ENCODE measurements around the gene DDX41.
A peak's percentile ranks its signal among the peaks of the same experiment; 100 is the strongest.

The DDX41 gene

DNA sequence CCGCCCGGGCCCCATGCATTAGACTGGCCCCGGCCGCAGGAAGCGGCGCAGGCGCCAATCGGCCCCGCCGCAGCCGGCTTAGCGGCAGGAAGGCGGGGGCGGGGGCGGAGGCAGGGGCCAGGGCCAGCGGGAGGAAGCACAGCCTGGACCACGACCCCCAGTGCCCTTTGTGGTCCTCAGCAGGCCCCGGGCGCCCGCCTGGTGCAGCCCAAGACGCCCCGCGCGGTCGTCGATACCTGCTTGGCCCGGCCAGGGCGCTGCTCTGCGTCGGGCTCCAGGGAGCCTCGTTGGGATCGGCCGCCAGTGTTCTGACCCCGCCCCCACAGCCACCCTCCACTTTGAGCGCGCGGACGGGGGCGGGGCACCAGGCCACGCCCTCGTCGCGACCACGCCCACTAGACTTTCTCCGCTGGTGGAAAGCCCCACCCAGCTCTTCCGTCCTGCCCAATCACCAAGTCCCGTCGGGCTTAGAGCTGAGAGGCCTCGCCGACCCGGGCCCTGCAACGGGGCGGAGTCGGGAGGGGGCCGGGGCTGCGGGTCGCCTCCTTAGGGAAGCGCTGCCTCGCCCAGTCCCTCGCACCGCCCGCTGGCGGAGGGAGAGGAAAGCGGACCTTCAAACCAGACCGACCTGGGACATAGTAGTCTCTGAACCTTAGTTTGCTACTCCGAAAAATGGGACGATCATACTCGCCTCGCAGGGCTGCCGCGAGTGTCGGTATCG, 19.3 kb downstream of the DDX41 start, which contains the start of gene PDLIM7:
Gene PDLIM7, minus strand, starts transcription at position 313 of the 721 bp plus-strand sequence. CDS start 1,092 bp downstream, outside the sequence.
- TF ChIP-seq, protein P1, sequence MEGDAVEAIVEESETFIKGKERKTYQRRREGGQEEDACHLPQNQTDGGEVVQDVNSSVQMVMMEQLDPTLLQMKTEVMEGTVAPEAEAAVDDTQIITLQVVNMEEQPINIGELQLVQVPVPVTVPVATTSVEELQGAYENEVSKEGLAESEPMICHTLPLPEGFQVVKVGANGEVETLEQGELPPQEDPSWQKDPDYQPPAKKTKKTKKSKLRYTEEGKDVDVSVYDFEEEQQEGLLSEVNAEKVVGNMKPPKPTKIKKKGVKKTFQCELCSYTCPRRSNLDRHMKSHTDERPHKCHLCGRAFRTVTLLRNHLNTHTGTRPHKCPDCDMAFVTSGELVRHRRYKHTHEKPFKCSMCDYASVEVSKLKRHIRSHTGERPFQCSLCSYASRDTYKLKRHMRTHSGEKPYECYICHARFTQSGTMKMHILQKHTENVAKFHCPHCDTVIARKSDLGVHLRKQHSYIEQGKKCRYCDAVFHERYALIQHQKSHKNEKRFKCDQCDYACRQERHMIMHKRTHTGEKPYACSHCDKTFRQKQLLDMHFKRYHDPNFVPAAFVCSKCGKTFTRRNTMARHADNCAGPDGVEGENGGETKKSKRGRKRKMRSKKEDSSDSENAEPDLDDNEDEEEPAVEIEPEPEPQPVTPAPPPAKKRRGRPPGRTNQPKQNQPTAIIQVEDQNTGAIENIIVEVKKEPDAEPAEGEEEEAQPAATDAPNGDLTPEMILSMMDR (conservative IDR thresholded peaks at IDR 0.05; ENCODE audit: low read length): peak; percentile 11; the same call in 1 of the 2 replicates
- peak; percentile 97 for DNase-seq (ENCODE audit: low read depth)

GRCh38 chr5:177496727-177497291, 20.0 kb downstream of the DDX41 start:
- H3K4me3 ChIP-seq (ENCODE audit: low read length): peak overlapping the region; percentile 91
- peak; percentile 89 for DNase-seq (ENCODE audit: low read depth)
- TF ChIP-seq, protein P1 (conservative IDR thresholded peaks at IDR 0.05; ENCODE audit: low read length): no peak

More for the DNA sequence above, 19.3 kb downstream of the DDX41 start, which contains the start of gene PDLIM7:
- peak within 1 kb of the TSS; percentile 91 for H3K4me3 ChIP-seq (ENCODE audit: low read length)

DNA sequence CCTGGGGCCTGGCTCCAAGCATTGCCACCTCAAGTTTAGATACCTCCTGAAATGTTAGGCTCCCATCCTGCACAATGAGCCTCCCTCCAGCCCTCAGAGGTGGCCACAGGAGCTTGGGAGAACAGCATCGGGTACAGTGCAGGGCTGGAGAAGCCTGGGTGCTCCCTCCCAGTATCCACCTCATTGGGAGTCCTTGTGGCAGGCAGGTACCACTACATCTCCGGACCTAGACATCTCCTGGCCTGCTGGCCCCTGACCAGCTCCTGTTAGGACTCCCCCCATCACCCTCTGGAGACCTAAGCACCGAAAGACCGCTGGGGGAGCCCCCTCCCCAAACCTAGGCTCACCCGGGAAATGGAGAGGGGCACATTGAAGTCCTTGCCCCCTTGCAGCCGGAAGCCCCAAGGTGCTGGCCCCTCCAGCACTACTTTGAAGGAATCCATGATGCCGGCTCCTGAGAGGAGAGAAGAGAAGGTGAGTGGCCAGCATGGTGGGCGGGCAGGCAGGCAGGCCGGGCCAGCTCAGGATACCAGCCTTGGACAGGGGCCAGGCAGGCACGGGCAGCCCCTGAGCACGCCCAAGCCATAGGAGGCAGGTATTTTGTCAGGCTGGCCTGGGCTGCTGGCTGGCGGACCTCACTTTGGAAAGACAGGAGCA, 20.6 kb downstream of the DDX41 start:
- TF ChIP-seq, protein P1 (conservative IDR thresholded peaks at IDR 0.05; ENCODE audit: low read length): peak; percentile 48
- DNase-seq (ENCODE audit: low read depth): peak; percentile 67

GRCh38 chr5:177495243-177496060, 21.3 kb downstream of the DDX41 start:
- TF ChIP-seq, protein P1 (conservative IDR thresholded peaks at IDR 0.05; ENCODE audit: low read length): no peak
- H3K4me3 ChIP-seq (ENCODE audit: low read length): peak overlapping the region; percentile 91
- DNase-seq (ENCODE audit: low read depth): peak; percentile 90

More for the DNA sequence above, 20.6 kb downstream of the DDX41 start:
- peak overlapping the region; percentile 91 for H3K4me3 ChIP-seq (ENCODE audit: low read length)

DNA sequence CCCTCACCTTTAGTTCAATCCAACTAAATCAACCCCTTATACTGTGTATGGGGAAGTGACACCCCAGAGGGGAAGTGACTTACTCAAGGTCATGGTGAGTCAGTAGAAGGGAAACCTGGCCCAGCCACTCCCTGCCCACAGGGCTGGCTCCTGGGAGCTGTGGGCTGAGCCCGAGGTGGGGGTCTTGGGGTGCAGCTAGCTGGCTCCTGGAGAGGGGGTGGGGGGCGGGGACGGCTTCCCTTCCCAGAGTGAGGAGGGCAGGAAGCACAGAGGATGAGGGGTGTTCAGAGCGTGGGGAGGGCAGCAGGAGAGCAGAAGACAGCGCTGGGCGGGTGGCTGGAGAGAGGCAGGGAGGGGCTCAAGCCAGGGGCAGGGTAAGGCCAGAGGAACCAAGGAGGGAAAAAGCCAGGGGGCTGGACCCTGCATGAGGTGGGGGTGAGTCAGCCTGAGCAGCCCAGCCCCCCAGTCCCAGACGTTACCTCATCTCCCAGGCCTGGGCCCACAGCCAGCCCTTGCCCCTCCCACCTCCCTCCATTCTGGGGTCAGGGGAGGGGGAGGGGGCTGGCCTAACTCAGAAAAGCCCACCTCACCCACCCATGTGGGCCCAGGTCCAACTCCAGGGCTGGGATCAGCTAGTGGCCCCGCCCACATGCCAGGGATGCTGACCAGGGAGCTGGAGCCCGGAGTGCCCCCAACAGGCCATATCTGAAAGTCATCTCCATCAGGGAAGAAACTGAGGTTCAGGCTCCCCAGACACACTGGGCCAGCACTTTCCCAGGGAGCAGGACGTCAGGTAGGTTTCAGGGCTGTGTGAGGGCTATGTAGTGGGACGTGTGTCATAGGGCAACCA, 22.2 kb downstream of the DDX41 start:
- H3K4me3 ChIP-seq (ENCODE audit: low read length): peak overlapping the region; percentile 91
- TF ChIP-seq, protein P1 (conservative IDR thresholded peaks at IDR 0.05; ENCODE audit: low read length): peak; percentile 55
- peak; percentile 78 for DNase-seq (ENCODE audit: low read depth)

DNA sequence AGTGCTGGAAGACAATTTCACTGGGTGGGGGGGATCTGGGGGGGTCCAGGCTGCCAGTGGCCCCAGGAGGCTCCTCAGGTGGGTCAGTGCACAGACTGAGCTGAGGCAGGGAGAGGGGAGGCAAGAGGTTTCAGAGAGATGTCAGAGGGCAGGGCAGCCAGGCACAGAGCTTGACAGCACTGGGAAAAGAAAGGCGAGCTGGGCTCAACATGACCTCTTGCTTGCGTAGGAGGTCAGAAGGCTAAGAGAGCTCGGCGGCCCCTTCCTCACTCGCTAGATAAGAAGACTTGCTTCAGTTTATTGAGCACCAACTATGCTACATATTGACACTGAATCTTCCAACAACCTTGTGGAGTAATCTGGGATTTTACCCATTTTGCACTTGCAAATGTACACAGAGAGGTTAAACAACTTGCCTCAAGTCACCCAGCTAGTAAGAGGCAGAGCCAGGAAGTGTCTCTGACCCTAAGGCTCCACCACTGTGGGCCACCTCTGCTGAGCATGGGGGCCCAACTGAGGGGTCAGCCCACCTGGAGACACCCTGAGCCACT, 22.9 kb downstream of the DDX41 start:
- peak overlapping the region; percentile 91 for H3K4me3 ChIP-seq (ENCODE audit: low read length)
- DNase-seq (ENCODE audit: low read depth): no peak
- TF ChIP-seq, protein P1 (conservative IDR thresholded peaks at IDR 0.05; ENCODE audit: low read length): no peak

Data from AG10803 (cell line).